HTR-8/SVneo (cell line): ENCODE results near the gene MYT1.
"Not testable (repeated sequence)": the region's sequence is repeated elsewhere in the genome, so short reads cannot be mapped to it uniquely, and the experiment has no call there.

ENCODE experiments used
- DNase-seq: peaks from one replicate; pipeline ENCODE4 v3.0.0; 2011; ENCODE audit warnings: low spot score, mixed read lengths; ENCODE audit not compliant: insufficient read length
- FAIRE-seq: peaks from 2 replicates; lab custom pipeline; 2011; peaks lifted over from hg19 to GRCh38; lab: Jason Lieb, UNC

MYT1 gene

DNA sequence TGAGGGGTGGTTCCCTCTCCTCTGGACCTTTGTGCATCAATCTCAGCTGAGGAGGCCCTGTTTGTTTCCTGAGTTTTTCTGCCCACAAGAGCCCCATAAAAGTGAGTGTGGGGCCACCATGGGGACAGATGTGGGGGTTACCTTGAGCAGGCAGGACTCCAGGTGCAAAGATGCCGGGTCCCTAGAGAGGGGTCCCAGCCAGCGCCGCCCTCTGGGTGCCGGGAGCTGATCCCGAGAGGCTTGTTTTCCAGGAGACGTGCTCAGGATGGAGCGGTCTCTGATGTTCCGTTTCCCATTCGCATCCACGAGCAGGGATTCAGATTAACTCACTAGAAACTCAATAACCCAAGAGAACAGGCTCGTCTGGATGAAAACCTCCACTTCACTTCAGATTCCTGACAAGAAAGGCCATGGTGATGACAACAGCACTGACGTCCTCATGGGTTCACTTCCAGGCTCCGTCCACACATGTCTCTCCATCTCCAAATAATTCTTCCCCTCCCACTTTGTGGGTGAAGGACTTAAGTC, 21.9 kb downstream of the MYT1 start:
- FAIRE-seq (peak; percentile 16), DNase-seq (no peak)

DNA sequence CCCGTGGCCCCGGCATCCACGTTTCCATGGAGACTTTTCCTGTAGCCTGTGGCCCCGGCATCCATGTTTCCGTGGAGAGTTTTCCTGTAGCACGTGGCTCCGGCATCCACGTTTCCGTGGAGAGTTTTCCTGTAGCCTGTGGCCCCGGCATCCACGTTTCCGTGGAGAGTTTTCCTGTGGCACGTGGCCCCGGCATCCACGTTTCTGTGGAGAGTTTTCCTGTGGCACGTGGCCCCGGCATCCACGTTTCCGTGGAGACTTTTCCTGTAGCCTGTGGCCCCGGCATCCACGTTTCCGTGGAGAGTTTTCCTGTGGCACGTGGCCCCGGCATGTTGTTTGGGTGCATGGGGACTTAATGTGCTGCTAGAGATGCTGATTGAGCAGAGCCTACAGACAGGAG, 23.0 kb downstream of the MYT1 start:
- not testable (repeated sequence) for DNase-seq
- peak; percentile 81 for FAIRE-seq

DNA sequence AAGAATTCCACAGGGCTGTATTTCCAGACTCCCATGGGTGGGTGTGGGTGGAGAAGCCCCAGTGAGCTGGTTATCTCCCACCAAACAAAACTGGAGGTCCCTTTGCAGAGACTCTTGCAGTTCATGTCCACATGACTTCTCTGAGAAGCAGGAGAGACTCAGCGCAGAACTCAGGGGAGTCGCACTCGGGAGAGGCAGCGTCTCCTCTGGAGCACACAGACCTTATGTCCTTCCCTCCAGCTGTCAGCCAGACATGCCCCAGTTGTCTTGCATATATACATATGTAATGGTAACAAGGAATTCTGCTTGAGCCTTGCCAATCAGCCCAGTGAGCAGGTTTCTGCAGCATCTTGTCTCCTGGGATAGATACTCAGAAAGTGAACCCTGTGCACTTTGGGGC, 23.8 kb downstream of the MYT1 start:
- DNase-seq, result no peak
- FAIRE-seq, result peak; percentile 4

DNA sequence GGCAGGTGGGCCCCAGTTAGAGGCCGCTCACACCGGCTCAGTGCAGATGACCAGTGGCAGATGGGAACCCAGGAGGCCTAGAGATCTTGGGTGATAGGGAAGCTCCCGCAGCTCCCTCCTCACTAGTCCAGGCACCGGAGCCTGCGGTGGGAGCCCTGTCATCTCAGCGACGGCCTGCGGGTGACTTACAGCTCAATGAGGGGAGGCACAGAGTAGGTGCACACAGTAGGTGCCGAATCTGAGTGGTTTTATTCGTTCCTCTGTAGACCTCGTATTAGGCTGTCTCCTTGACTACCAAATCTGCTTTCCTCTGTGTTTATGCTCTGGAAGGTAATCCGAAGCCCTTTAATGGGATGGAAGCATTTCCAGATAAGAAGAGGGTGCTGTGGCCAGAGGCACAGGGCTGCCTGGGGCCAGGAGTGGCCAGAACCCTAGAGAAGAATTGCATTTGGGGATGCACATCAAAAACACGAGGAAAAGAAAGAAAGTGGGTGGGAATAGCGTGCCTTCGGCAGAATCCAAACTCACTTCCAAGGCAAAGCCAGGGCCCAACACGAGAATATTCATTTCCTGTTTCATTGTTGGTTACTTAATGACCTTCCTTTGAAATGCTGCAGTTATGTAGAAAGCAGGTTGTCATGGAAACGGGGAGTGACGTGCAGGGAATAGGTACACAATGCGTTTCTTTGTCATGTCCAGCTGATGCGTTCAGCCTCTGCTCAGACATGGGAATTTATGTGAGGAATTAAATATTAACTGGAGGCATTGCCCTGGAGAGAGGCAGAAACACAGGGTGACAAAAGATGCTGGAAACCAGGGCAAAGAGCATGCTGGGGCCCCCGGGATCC, 24.7 kb downstream of the MYT1 start:
- DNase-seq, result no peak
- peak; percentile 40 for FAIRE-seq

DNA sequence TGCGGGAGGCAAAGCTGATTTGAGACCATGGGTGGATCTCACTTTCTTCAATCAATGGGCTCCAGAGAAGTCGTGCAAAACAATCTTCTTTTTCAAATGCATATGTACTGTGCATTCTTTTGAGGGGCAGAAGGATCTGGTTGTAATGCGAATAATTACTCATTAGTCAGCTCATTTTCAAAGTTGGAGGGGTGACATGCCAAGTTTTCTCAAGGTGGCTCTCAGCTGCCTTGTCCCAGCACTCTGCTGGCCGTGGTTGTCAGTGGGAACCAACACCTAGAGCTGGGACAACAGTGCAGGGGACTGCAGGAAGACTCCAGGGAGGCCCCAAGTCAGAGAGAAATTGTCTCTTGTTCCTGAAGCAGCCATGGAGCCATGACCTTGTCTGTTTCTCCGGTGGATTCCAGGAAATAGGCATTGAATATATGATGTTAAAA, 25.3 kb downstream of the MYT1 start:
- DNase-seq (no peak), FAIRE-seq (peak; percentile 69)

DNA sequence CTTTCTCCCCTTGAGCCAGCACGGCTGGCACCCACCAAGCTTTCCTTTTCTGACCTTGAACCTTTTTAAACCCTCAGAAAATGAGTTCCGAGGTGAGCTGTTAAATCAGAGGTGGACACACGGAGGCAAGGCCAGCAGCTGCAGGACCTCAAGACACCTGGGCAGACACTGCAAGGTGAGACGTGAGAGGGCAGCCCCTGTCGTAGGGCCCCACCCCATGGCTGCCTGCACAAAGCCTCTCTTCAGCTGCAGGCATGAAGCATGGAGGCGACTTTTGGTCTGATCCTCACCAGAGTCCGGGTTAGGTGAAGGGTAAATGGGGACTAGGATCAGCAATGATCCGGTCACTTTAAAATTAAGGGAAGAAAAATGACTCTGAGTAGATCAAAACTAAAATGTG, 25.7 kb downstream of the MYT1 start:
- FAIRE-seq, result no peak
- no peak for DNase-seq

DNA sequence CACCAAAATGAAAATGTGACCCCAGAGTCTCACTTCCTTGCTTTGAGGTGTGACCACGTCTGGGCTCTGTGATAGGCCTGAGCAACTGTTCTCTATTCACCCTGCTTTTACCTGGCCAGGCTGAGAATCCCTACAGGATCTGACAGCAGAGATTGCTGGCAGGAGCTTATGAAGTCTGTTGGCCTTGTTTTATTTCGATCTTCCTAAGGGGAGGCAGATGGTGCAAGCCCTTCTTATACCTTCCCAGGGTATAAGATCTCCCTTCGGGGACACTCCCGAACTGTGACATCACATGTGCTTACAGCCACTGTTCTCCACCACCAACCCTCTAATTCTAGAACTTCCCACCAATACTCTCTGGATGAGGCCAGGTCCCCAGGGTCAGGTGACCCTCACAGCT, 26.8 kb downstream of the MYT1 start:
- no peak for DNase-seq
- FAIRE-seq, result no peak

DNA sequence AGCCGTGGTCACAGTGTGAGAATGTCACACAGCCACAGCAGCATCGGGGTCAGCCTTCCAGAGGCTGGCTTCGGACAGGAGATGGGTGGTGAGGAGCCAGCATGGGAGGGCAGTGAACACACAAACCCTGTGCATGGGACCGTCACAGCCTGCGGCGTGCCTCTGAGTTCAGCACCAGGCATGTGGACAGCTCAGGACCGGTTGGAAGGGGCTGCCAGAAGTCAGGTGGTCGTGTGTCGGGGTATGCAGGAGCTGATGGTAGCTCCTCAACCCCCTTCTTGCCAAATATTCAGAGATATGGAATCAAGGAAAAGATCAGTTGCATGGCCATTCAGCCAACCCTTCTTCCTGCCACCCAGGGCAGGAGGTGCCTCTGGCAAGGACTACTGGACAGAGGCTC, 28.2 kb downstream of the MYT1 start:
- FAIRE-seq, result peak; percentile 85
- DNase-seq, result no peak

DNA sequence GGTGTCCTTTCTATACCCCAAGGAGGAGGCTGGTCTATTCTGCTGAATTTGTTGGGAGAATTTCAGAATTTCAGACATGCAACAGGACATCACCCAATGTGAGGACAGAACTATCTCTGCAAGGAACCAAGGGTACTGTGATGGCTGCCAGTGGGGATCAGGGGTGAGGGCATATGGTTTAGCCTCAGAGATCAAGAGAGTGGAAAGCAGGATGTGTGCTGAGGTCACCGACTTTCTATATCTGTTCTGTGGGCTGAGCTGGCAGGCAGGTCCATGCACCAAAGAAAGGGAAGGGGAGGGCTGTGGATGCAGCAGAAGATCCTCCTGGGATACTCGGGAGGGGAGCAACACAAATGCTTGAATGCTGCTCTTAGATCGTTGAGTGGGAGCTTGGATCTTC, 28.8 kb downstream of the MYT1 start:
- peak; percentile 46 for FAIRE-seq
- no peak for DNase-seq

DNA sequence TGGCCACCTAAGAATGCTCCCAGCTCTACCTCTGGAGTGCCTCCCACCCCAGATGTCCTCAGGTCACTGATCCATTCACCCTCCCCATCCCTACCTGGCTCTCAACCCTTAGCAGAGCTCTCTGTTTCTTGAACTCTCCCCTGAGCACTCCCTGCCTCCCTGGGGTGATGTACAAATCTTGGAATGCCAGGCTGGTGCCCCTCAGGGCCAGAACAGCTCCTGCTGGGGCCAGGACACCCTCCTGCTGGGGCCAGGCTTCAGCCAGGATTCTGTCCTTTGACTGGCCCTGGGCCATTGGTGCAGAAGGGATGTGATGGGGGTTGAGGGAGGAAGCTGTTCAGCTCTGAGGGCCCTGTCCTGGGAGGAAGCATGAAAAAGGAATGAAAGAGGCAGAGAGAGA, 30.0 kb downstream of the MYT1 start:
- FAIRE-seq (peak; percentile 23), DNase-seq (no peak)

DNA sequence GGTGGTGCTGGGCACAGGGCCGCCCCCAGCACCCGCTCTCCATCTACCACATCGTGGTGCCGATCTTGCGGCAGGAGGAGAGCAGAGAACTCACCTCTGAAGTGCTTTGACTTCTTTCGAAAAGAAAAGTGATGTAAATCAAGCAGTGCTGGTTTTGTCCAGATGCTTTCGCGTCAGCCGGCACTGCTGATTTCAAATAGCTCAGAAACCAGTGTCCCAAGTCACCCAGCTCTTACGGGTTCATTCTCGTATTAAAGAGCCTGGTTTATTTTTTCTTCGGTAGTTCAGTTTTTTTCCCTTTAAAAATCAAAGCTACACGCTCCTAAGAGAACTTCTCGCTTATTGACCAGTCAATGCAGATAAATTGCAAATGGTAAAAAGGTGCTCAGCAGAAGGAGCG, 32.1 kb downstream of the MYT1 start:
- DNase-seq (no peak), FAIRE-seq (no peak)

DNA sequence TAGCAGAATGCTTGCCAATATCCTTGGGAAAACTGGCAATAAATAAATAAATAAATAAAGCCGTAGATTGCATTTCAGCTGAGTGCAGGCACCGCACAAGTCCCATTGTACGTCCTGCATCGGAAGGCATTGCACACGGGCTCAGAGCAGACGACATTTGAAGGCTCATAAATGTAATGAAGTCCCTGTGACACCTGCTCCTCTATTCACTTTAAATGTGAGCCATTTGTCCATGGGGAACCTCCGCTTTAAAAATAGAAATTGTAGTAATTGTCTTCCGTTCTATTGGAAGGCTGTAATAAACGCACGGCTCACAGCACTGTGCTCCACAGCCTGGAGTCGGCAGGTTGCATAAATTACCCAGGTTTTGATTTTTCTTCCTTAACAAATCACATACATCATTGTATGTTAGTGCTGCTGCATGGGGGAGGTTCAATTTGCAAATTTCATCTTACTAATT, 32.6 kb downstream of the MYT1 start:
- no peak for FAIRE-seq

DNA sequence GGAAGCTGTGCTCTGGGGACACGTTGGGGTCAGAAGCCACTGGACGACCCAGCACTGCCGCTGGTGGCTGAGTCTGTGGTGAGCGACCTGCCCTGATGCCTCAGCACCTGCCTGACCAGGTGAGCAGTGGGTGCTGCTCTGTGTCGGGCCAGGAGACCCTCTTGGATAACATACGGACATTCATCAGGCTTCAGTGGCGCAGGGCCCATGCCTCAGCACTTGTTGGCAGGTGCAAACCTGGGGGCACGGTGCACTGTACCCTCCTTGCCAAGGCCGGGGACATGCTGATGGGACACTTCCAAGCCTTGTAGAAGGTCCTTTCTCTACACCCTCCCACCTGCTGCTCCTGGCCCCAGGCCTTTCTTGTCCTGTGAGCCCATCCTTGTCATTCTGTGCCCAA, 34.1 kb downstream of the MYT1 start:
- FAIRE-seq (peak; percentile 69), DNase-seq (no peak)

More for the DNA sequence above, 32.6 kb downstream of the MYT1 start:
- DNase-seq, result no peak

DNA sequence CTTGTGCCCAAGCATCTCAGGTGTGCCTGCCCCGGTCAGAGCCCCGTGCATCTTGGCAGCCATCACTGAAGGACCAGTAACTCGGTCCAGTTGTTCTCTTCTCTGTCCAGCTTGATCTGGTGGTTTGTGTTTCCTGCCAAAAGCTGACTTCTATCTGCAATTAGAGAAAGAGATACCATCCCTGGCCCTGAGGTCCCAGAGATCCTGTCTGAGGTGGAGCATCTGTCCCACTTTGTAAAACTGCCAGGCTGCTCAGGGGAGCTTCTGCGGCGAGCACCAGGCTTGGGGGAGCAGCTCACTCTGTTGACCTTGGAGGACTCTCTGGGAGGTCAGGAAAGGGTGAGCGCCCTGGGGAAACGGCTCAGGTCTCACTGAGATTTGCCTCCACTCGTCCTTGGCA, 35.1 kb downstream of the MYT1 start:
- DNase-seq (no peak), FAIRE-seq (peak; percentile 55)

DNA sequence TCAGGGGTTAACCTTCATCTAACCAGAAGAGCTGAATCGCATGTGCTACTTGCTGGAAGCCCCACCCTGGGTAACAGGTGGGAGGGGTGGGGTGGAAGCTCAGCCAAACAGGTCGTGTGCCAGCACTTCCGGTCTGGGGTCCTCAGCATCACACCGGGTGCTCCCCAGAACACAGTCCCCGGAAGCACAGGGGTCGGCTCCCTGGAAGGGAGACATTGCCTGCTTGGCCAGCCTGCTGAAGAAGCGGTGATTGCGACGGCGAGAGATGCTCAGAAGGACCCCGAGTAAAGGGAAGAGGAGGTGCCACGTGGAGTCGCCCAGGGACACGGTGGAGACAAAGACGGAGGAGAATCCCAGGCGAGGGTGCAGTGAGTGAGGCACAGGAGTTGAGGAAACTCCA, 36.5 kb downstream of the MYT1 start:
- DNase-seq (no peak), FAIRE-seq (peak; percentile 70)

DNA sequence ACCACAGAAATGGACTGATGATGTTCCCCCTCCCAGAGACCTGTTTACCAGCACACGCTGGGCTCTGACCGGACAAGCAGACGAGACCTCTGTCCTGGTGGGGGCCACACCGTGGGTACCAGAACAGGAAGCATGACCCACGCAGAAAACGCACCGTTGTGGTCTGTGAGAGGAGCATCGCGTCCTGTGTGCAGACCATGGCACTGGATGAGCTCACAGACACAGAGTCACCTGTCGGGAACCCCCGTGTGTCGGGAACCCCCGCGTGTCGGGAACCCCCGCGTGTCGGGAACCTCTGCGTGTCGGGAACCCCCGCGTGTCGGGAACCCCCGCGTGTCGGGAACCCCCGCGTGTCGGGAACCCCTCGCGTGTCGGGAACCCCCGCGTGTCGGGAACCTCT, 37.4 kb downstream of the MYT1 start:
- DNase-seq, result no peak
- peak; percentile 55 for FAIRE-seq

DNA sequence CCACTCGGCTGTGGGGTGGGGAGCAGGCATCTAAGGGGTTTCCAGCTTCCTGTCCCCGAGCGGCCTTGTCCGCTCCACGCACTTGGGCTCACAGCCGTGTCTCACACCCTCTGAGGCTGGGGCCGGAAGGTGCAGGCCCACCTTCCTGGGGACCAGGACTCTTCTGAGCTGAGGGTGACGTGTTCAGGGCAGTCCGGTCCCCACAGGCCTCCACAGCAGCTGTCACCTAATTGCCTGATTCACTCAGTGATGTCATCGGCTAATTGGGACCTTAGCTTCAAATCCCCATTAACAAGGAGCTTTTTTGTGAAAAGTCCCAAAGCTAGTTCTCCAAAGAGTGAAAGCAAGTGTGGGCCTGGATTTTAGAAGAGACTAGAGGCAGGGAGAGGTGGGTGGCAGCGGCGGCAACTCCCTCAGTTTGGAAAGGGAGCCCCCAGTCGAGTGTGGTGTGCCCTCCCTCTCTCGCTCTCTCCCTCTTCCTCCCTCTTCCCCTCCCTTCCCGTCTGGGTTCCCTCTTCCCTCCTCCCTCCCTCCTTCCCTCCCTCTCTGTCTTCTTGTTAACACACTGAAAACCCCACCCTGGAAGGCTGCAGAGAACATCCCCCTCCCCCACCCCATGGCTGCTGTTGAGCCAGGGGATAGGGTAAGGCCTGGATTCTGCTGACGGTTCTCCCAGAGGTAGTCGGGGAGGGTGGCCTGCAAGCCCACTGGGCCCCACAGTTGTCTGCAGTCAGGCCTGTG, 39.0 kb downstream of the MYT1 start:
- no peak for FAIRE-seq
- no peak for DNase-seq

DNA sequence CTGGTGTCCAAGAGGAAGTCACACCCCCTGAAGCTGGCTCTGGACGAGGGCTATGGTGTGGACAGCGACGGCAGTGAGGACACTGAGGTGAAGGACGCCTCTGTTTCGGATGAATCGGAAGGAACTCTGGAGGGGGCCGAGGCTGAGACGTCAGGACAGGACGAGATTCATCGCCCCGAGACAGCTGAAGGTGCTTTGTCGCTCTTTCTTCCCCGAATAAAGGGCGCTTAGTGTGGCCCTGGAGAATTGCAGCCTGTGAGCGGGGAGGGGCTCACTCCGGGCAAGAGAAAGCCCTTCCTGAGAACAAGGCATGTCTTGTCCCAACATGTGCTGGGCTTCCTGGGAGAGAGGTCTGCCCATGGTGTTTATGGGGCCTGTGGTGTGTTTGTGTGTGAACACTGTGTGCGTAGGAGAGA, 41.4 kb downstream of the MYT1 start:
- no peak for DNase-seq
- FAIRE-seq, result no peak

DNA sequence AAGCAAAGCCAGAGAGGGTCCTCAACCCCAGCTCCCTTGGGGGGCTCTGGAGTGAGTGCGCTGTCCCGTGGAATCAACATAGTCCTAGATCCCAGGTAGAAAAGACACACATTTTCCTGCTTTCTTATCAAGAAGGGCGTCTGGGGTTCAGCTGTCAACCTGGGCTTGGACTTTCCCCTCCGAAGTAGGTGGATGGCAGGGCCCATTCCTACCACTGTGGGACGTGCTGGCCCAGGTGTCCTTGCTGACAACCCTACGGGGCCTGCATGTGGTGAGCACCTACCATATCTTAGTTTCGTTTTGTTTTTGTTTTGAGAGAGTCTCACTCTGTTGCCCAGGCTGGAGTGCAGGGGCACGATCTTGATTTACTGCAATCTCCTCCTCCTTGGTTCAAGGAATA, 42.4 kb downstream of the MYT1 start:
- peak; percentile 31 for FAIRE-seq
- DNase-seq, result no peak

DNA sequence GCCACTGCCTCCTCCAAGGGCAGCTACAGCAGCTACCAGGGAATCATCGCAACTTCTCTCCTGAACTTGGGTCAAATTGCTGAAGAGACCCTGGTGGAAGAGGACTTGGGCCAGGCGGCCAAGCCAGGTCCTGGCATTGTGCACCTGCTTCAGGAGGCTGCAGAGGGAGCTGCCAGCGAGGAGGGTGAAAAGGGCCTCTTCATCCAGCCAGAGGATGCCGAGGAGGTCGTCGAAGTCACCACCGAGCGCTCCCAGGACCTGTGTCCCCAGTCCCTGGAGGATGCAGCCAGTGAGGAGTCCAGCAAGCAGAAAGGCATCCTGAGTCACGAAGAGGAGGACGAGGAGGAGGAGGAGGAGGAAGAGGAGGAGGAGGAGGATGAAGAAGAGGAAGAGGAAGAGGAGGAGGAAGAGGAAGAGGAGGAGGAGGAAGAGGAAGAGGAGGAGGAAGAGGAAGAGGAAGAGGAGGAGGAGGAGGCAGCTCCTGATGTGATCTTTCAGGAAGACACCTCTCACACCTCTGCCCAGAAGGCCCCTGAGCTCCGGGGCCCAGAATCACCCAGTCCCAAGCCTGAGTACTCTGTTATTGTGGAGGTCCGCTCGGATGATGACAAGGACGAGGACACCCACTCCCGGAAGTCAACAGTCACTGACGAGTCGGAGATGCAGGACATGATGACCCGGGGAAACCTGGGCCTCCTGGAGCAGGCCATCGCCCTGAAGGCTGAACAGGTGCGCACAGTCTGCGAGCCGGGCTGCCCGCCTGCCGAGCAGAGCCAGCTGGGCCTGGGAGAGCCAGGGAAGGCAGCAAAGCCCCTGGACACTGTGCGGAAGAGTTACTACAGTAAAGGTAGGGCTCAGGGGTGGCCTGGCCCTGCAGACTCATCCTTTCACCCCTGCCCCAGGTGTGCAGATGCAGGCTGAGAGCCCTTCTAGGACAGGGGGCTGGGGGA, 43.7 kb downstream of the MYT1 start:
- DNase-seq, result no peak
- FAIRE-seq, result peak; percentile 80
